ENCODE results near the gene SNAPC2. TPM values are rescaled to one million over a fixed set of nuclear protein-coding genes. Genes with fewer than 3 reads are reported as not detected.

Gene SNAPC2
- polyA plus RNA-seq, 1 of the 3 experiments (the other 2 are of a cell fraction), result 38.7 TPM

DNA sequence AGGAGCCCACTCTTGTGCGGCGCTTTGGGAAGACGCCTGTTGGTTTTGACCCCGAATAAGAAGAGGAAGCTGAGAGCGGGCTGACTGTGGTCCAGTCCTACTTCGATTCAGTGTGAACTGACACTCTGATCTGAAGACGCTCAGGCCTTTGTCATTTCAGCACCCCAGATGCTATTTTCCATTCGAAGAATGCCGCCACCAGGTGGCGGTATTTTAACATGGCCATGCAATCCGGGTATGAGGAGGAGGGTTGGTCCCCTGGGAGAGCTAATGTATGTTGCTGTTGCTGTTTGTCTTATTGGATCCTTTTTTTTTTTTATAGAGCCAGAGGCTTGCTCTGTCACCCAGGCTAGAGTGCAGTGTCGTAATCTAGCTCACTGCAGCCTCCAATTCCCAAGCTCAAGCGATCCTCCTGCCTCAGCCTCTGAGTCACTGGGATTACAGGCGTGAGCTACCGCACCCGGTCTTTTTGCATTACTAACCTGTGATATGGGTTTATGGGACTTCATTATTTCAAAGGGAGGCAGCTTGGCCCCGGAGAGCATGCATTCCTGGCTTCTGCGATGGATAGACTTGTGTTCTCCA lies 24.1 kb downstream of the SNAPC2 start (continued):
- peak; percentile 91 for TF ChIP-seq CTCF (IDR thresholded peaks at IDR 0.05)
- peak; percentile 18; the same call in 1 of the 2 replicates for TF ChIP-seq TCF12 (IDR thresholded peaks at IDR 0.05)

DNA sequence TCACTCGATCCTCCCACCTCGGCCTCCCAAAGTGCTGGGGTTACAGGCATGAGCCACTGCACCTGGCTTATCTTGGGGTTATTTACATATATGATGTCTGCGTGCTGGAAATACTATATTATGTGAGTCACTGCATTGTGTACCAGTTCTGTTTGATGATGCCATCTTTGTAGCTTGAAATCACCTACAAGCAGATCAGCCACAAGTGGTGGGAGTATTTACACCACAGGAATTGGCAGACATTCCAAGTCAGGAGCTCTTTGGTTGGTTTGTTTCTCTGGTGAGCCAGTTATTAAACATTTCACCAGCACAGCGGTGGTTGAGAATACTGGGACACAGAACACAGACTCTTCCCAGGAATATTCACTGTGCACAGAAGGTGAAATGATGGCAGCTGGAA lies 27.8 kb downstream of the SNAPC2 start:
- TF ChIP-seq IRF3 (IDR thresholded peaks at IDR 0.05; ENCODE audit: low read depth, low read length) (no peak), NRF1 (IDR thresholded peaks at IDR 0.05; ENCODE audit: low read depth, low read length) (no peak)
- no peaks in the 10 kb centered on the region for H3K36me3 ChIP-seq (replicated peaks in 1 of 2; ENCODE audit: control insufficient read depth in 1 of 2, insufficient read depth in 2 of 2, low read length in 1 of 2)
- H3K27ac ChIP-seq (ENCODE audit: low read depth in 2 of 2, low read length in 1 of 2), result no peak overlapping the region
- ChIA-PET POLR2A (no interaction called here), CTCF (no interaction called here)
- H3F3A ChIP-seq (replicated peaks; ENCODE audit: insufficient read depth), result peaks cover 11% of the 10 kb centered on the region
- H4K20me1 ChIP-seq (ENCODE audit: insufficient read depth), result no peaks in the 10 kb centered on the region
- H2AFZ ChIP-seq (ENCODE audit: low read depth), result no peak overlapping the region
- H3K4me3 ChIP-seq (ENCODE audit: low read depth in 2 of 2, low read length in 1 of 2), result no peak overlapping the region
- DNase-seq, result no peak
- peaks cover 5% of the 10 kb centered on the region; the same call in 1 of the 2 replicates for H3K79me2 ChIP-seq (ENCODE audit: insufficient read depth)
- WGBS (ENCODE audit: low lambda C conversion rate), result 94% methylated on average over 4 of the region's 4 CpGs
- H3K9ac ChIP-seq, result no peak overlapping the region
- H3K9me3 ChIP-seq, result no peaks in the 10 kb centered on the region
- no peaks in the 10 kb centered on the region for H3K9me2 ChIP-seq
- H3K4me1 ChIP-seq (ENCODE audit: control insufficient read depth in 1 of 2, insufficient read depth in 2 of 2, low read depth in 1 of 2, low read length in 1 of 2), result no peaks in the 10 kb centered on the region; a peak in 1 of 4 replicates
- no peak overlapping the region for H3K4me2 ChIP-seq
- no peaks in the 10 kb centered on the region for H3K27me3 ChIP-seq (ENCODE audit: insufficient read depth)

- Histone ChIP-seq H3K4me1 (ENCODE audit: control insufficient read depth in 1 of 2, insufficient read depth in 2 of 2, low read depth in 1 of 2, low read length in 1 of 2) (no peaks in the 10 kb centered on the region; a peak in 1 of 4 replicates), H3K27ac (ENCODE audit: low read depth in 2 of 2, low read length in 1 of 2) (no peak overlapping the region), H3K9me3 (no peaks in the 10 kb centered on the region), H3K79me2 (ENCODE audit: insufficient read depth) (no peaks in the 10 kb centered on the region), H2AFZ (ENCODE audit: low read depth) (no peak overlapping the region), H3F3A (replicated peaks; ENCODE audit: insufficient read depth) (no peaks in the 10 kb centered on the region), H3K36me3 (replicated peaks in 1 of 2; ENCODE audit: control insufficient read depth in 1 of 2, insufficient read depth in 2 of 2, low read length in 1 of 2) (no peaks in the 10 kb centered on the region), H4K20me1 (ENCODE audit: insufficient read depth) (no peaks in the 10 kb centered on the region), H3K9me2 (no peaks in the 10 kb centered on the region), H3K9ac (no peak overlapping the region), H3K4me3 (ENCODE audit: low read depth in 2 of 2, low read length in 1 of 2) (no peak overlapping the region), H3K4me2 (no peak overlapping the region), H3K27me3 (ENCODE audit: insufficient read depth) (no peaks in the 10 kb centered on the region)
- POLR2A ChIA-PET, result no interaction called here
- no peak for DNase-seq
- CTCF ChIA-PET, result interaction anchor here (1.3 to 4.1 kb wide), 3 partner anchors 9 to 49 kb away, joined by 5 to 19 read pairs (median 7); partner anchors contain the start of gene TIMM44
- 40% methylated on average over 3 of the region's 3 CpGs for WGBS (ENCODE audit: low lambda C conversion rate)
- TF ChIP-seq GABPA (IDR thresholded peaks at IDR 0.05; ENCODE audit: low read depth), result no peak
- no peak for TF ChIP-seq USF1 (IDR thresholded peaks at IDR 0.05; ENCODE audit: borderline replicate concordance, low read depth)
- no peak for TF ChIP-seq MXI1 (IDR thresholded peaks at IDR 0.05; ENCODE audit: low read depth, low read length)
- TF ChIP-seq, protein P1, sequence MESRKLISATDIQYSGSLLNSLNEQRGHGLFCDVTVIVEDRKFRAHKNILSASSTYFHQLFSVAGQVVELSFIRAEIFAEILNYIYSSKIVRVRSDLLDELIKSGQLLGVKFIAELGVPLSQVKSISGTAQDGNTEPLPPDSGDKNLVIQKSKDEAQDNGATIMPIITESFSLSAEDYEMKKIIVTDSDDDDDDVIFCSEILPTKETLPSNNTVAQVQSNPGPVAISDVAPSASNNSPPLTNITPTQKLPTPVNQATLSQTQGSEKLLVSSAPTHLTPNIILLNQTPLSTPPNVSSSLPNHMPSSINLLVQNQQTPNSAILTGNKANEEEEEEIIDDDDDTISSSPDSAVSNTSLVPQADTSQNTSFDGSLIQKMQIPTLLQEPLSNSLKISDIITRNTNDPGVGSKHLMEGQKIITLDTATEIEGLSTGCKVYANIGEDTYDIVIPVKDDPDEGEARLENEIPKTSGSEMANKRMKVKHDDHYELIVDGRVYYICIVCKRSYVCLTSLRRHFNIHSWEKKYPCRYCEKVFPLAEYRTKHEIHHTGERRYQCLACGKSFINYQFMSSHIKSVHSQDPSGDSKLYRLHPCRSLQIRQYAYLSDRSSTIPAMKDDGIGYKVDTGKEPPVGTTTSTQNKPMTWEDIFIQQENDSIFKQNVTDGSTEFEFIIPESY (IDR thresholded peaks at IDR 0.05; ENCODE audit: borderline replicate concordance, low read depth), result no peak
- TF ChIP-seq, protein P2, sequence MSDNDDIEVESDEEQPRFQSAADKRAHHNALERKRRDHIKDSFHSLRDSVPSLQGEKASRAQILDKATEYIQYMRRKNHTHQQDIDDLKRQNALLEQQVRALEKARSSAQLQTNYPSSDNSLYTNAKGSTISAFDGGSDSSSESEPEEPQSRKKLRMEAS (IDR thresholded peaks at IDR 0.05; ENCODE audit: low read depth), result 0 out of 2 replicates have a peak, but pooled peaks have one; percentile 18
- no peak for TF ChIP-seq GATA2 (CRISPR knock-in tag; IDR thresholded peaks at IDR 0.05)
Measured at GRCh38 chr19:7953060-7953459, 32.9 kb downstream of the SNAPC2 start.
